B cell (primary cell): ENCODE data around the gene KCND2. TPM values are rescaled to one million over a fixed set of nuclear protein-coding genes. Genes with fewer than 3 reads are reported as not detected.

ENCODE experiments used
- ATAC-seq: fragments of 200-7000 bp; cut with Tn5 transposase; one replicate; pipeline ENCODE4 v1.10.0; 2021; ENCODE audit warnings: low read depth, mild to moderate bottlenecking, moderate number of reproducible peaks, moderate library complexity
- CTCF ChIA-PET: fragments of 350-600 bp; sonication (Branson Sonifier 250); formaldehyde crosslinking; loops from one replicate; lab custom pipeline; 2021; ENCODE audit warnings: antibody characterized with exemption, inconsistent platforms; lab: Charles Lee
- POLR2A ChIA-PET: fragments of 350-600 bp; sonication (Branson Sonifier 250); formaldehyde crosslinking; loops from one replicate; lab custom pipeline; 2021; ENCODE audit warnings: antibody characterized with exemption; lab: Charles Lee
- DNase-seq: peaks from one replicate; pipeline ENCODE4 v3.0.0; 2013
- H2AFZ ChIP-seq: 2 replicates; pipeline ENCODE4 v1.6.1; 2012; ENCODE audit warnings: mild to moderate bottlenecking, low read depth, low read length; ENCODE audit not compliant: insufficient read depth, poor library complexity, severe bottlenecking
- H3K27ac ChIP-seq, 2 donors: 1 replicate in 1 of 2; 2 replicates in 1 of 2; pipeline ENCODE4 v1.5.1; 2012 to 2013; ENCODE audit warnings: low read length in 2 of 2, mild to moderate bottlenecking in 2 of 2, moderate library complexity in 1 of 2
- H3K27me3 ChIP-seq, 4 experiments: fragments of 200-600 bp in 1 of 4; sonication (generic) in 1 of 4; replicated peaks in 1 of 4; 1 replicate in 2 of 4; 2 replicates in 2 of 4; pipeline versions ENCODE4 v1.6.1 to v1.7.0; 2013 to 2016; ENCODE audit warnings: low read length in 3 of 4, mild to moderate bottlenecking in 2 of 4, mixed read lengths in 1 of 4, moderate library complexity in 1 of 4; ENCODE audit not compliant: insufficient read depth in 4 of 4, control insufficient read depth in 3 of 4; ENCODE audit errors: control extremely low read depth in 1 of 4
- H3K36me3 ChIP-seq, 2 experiments: replicated peaks in 1 of 2; 1 replicate in 1 of 2; 2 replicates in 1 of 2; pipeline versions ENCODE4 v1.6.1 to v1.7.1; 2013; ENCODE audit warnings: low read length in 1 of 2; ENCODE audit not compliant: insufficient read depth in 2 of 2, control insufficient read depth in 1 of 2; ENCODE audit errors: control extremely low read depth in 1 of 2, extremely low read depth in 1 of 2
- H3K4me1 ChIP-seq, 2 donors: fragments of 200-600 bp in 1 of 2; sonication (generic) in 1 of 2; 1 replicate in 1 of 2; 2 replicates in 1 of 2; pipeline versions ENCODE4 v1.5.1 to v1.6.1; 2013 to 2017; ENCODE audit warnings: low read length in 2 of 2; ENCODE audit not compliant: control insufficient read depth in 2 of 2, insufficient read depth in 2 of 2
- H3K4me2 ChIP-seq: replicated peaks from 2 replicates; pipeline ENCODE3; 2012; ENCODE audit warnings: mild to moderate bottlenecking, low read depth, low read length; ENCODE audit not compliant: poor library complexity, severe bottlenecking
- H3K4me3 ChIP-seq, 5 experiments: fragments of 200-600 bp in 1 of 5; sonication (generic) in 1 of 5; 1 replicate in 3 of 5; 2 replicates in 2 of 5; pipeline versions ENCODE4 v1.5.1 to v1.7.0; 2011 to 2016; ENCODE audit warnings: low read length in 4 of 5, mild to moderate bottlenecking in 4 of 5, low read depth in 2 of 5, control low read depth in 1 of 5, moderate library complexity in 1 of 5; ENCODE audit not compliant: insufficient read depth in 1 of 5; ENCODE audit errors: control extremely low read depth in 1 of 5, extremely low read depth in 1 of 5
- H3K79me2 ChIP-seq: fragments of 200-600 bp; sonication (generic); one replicate; pipeline ENCODE4 v1.6.0; 2016; ENCODE audit warnings: low read length; ENCODE audit not compliant: control insufficient read depth, insufficient read depth
- H3K9ac ChIP-seq: fragments of 200-600 bp; sonication (generic); 2 replicates; pipeline ENCODE4 v1.6.1; 2017; ENCODE audit warnings: mild to moderate bottlenecking, low read length, moderate library complexity
- H3K9me3 ChIP-seq, 3 donors: one replicate each; pipeline versions ENCODE4 v1.6.1 to v1.7.1; 2013; ENCODE audit warnings: low read length in 2 of 3; ENCODE audit not compliant: control insufficient read depth in 2 of 3, insufficient read depth in 1 of 3; ENCODE audit errors: control extremely low read depth in 1 of 3
- H4K20me1 ChIP-seq: 2 replicates; pipeline ENCODE4 v1.6.0; 2012; ENCODE audit warnings: mild to moderate bottlenecking, low read length; ENCODE audit not compliant: insufficient read depth, control insufficient read depth, poor library complexity, severe bottlenecking
- H3K27ac Mint-ChIP-seq: one replicate; pipeline ENCODE4 v1.8.0; 2021; ENCODE audit warnings: mixed read lengths
- H3K27me3 Mint-ChIP-seq: one replicate; pipeline ENCODE4 v1.8.0; 2021; ENCODE audit warnings: mixed read lengths
- H3K4me1 Mint-ChIP-seq: one replicate; pipeline ENCODE4 v1.8.0; 2021; ENCODE audit warnings: mixed read lengths
- H3K4me3 Mint-ChIP-seq: one replicate; pipeline ENCODE4 v1.8.0; 2021; ENCODE audit warnings: mixed read lengths
- H3K9me3 Mint-ChIP-seq: one replicate; pipeline ENCODE4 v1.8.0; 2022; ENCODE audit warnings: mixed read lengths; ENCODE audit not compliant: insufficient read depth
- EZH2 ChIP-seq: IDR thresholded peaks from 2 replicates; pipeline ENCODE4 v1.6.1; 2012; ENCODE audit warnings: borderline replicate concordance, low read depth, mild to moderate bottlenecking, moderate library complexity, low read length; ENCODE audit not compliant: insufficient read depth, poor library complexity, severe bottlenecking
- WGBS: methylation state at CpG from one replicate; pipeline ENCODE4 v1.1.5; 2013; ENCODE audit warnings: missing lambda C conversion rate; ENCODE audit not compliant: insufficient coverage; 5-methylcytosine and 5-hydroxymethylcytosine counted together
- intact Hi-C: fragments of 100-400 bp; cut with micrococcal nuclease; formaldehyde crosslinking; loops from one replicate; pipeline ENCODE4 v1.10.0; 2022
- polyA plus RNA-seq: library from polyadenylated mRNA; depleted of rRNA; stranded (reverse); fragments of >200 nt; gene quantifications from 2 replicates; pipeline ENCODE4 v1.2.3, GENCODE V29; 2012
- total RNA-seq, 2 donors: library from RNA; stranded (reverse); fragments of 120-200 nt in 1 of 2; gene quantifications; 1 replicate in 1 of 2; 2 replicates in 1 of 2; pipeline versions ENCODE4 v1.2.3 to v1.2.4, GENCODE V29; 2013 to 2022
- TF ChIP-seq, protein P1 (sequence below): fragments of 200-600 bp; IDR thresholded peaks from one replicate; pipeline ENCODE4 v1.8.0; 2022; ENCODE audit warnings: antibody characterized with exemption, mild to moderate bottlenecking

Gene KCND2
- total and polyA plus RNA-seq, 2 donors (not counting 1 experiment from before 2014, with no cell fraction given), result not detected

DNA sequence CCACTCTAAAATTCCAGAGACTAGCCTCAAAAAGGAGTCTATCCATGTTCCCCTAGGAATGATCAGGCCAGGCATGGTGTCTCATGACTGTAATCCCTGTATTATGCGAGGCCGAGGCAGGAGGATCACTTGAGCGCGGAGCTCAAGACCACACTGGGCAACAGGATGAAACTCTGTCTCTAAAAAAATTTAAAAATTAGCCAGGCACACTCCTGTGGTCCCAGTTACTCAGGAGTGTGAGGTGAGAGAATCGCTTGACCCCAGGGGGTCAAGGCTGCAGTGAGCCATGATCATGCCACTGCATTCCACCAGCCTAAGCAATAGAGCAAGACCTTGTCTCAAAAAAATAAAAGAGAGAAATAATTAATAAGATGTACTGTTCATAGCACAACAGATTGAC, 256.8 kb downstream of the KCND2 start:
- CTCF ChIA-PET, result interaction anchor here (1.2 kb wide), 1 partner anchor 9 kb away, joined by 3 read pairs; no protein-coding TSS in a partner anchor
- Histone ChIP-seq H3K27ac (no peak overlapping the region), H3K27me3 (no peaks in the 10 kb centered on the region), H3K4me3 (no peak overlapping the region), H3K9me3 (no peaks in the 10 kb centered on the region), H3K36me3 (no peaks in the 10 kb centered on the region), H4K20me1 (no peaks in the 10 kb centered on the region), H3K4me1 (no peaks in the 10 kb centered on the region), H3K9ac (no peak overlapping the region), H2AFZ (no peak overlapping the region), H3K79me2 (no peaks in the 10 kb centered on the region), H3K4me2 (no peak overlapping the region)
- no peak for DNase-seq
- ATAC-seq, result no peak
- H3K4me1 Mint-ChIP-seq, result no peaks in the 10 kb centered on the region
- intact Hi-C loops, result no loop called here
- WGBS, result 94% methylated on average over 5 of the region's 5 CpGs
- TF ChIP-seq, protein P1, sequence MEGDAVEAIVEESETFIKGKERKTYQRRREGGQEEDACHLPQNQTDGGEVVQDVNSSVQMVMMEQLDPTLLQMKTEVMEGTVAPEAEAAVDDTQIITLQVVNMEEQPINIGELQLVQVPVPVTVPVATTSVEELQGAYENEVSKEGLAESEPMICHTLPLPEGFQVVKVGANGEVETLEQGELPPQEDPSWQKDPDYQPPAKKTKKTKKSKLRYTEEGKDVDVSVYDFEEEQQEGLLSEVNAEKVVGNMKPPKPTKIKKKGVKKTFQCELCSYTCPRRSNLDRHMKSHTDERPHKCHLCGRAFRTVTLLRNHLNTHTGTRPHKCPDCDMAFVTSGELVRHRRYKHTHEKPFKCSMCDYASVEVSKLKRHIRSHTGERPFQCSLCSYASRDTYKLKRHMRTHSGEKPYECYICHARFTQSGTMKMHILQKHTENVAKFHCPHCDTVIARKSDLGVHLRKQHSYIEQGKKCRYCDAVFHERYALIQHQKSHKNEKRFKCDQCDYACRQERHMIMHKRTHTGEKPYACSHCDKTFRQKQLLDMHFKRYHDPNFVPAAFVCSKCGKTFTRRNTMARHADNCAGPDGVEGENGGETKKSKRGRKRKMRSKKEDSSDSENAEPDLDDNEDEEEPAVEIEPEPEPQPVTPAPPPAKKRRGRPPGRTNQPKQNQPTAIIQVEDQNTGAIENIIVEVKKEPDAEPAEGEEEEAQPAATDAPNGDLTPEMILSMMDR, result no peak
- no peak for TF ChIP-seq EZH2
- H3K4me3 Mint-ChIP-seq, result no peak overlapping the region
- H3K27me3 Mint-ChIP-seq, result no peaks in the 10 kb centered on the region
- H3K27ac Mint-ChIP-seq, result no peak overlapping the region
- H3K9me3 Mint-ChIP-seq, result peaks cover 2% of the 10 kb centered on the region
- POLR2A ChIA-PET, result no interaction called here

GRCh38 chr7:120538335-120538734, 265.4 kb downstream of the KCND2 start:
- H3K4me3 Mint-ChIP-seq, result no peak overlapping the region
- no peaks in the 10 kb centered on the region for H3K27me3 Mint-ChIP-seq
- no peak for ATAC-seq
- H3K4me2 ChIP-seq, result no peak overlapping the region
- CTCF ChIA-PET, result no interaction called here
- no CpG with 5 or more reads among the region's 1 CpG for WGBS
- H3K27ac Mint-ChIP-seq, result no peak overlapping the region
- no peak overlapping the region for H3K4me3 ChIP-seq
- no peak overlapping the region for H3K9ac ChIP-seq
- H3K9me3 ChIP-seq, result no peaks in the 10 kb centered on the region
- H3K79me2 ChIP-seq, result no peaks in the 10 kb centered on the region
- DNase-seq, result no peak
- no peaks in the 10 kb centered on the region for H4K20me1 ChIP-seq
- no peak overlapping the region for H3K27ac ChIP-seq
- no peaks in the 10 kb centered on the region for H3K36me3 ChIP-seq
- H3K4me1 ChIP-seq, result no peaks in the 10 kb centered on the region
- H3K9me3 Mint-ChIP-seq, result peaks cover 2% of the 10 kb centered on the region
- no peaks in the 10 kb centered on the region for H3K4me1 Mint-ChIP-seq
- intact Hi-C loops, result no loop called here
- POLR2A ChIA-PET, result no interaction called here
- no peak overlapping the region for H2AFZ ChIP-seq
- H3K27me3 ChIP-seq, result no peaks in the 10 kb centered on the region
- TF ChIP-seq, protein P1, result no peak
- TF ChIP-seq EZH2, result no peak
